HG03520 (cell line): ENCODE data around the gene KIF13A.
"Not testable (repeated sequence)": the region's sequence is repeated elsewhere in the genome, so short reads cannot be mapped to it uniquely, and the experiment has no call there.

ENCODE experiments used
- ATAC-seq: cut with Tn5 transposase; IDR thresholded peaks from one replicate; pipeline ENCODE4 v1.9.1; 2021; ENCODE audit warnings: mild to moderate bottlenecking, moderate library complexity; ENCODE audit not compliant: unreplicated experiment

Gene KIF13A

GRCh38 chr6:17856306-17856705, 131.1 kb downstream of the KIF13A start:
- no peak for ATAC-seq

- ATAC-seq, result no peak
Measured at GRCh38 chr6:17855381-17855780, 132.1 kb downstream of the KIF13A start.

GRCh38 chr6:17853533-17853932, 133.9 kb downstream of the KIF13A start:
- no peak for ATAC-seq

- ATAC-seq, result no peak
Measured at GRCh38 chr6:17851720-17852161, 135.7 kb downstream of the KIF13A start.

- ATAC-seq, result peak; percentile 64
Measured at GRCh38 chr6:17851001-17851719, 136.3 kb downstream of the KIF13A start.

- ATAC-seq, result no peak
Measured at GRCh38 chr6:17850281-17850680, 137.2 kb downstream of the KIF13A start.

GRCh38 chr6:17847203-17847760, 140.2 kb downstream of the KIF13A start:
- ATAC-seq, result no peak

- ATAC-seq, result no peak
Measured at GRCh38 chr6:17846762-17847161, 140.7 kb downstream of the KIF13A start.

- ATAC-seq, result no peak
Measured at GRCh38 chr6:17845598-17845997, 141.8 kb downstream of the KIF13A start.

- ATAC-seq, result not testable (repeated sequence)
Measured at GRCh38 chr6:17844967-17845366, 142.5 kb downstream of the KIF13A start.

GRCh38 chr6:17842934-17843821, 144.3 kb downstream of the KIF13A start:
- ATAC-seq, result no peak

GRCh38 chr6:17842014-17842776, 145.2 kb downstream of the KIF13A start:
- ATAC-seq, result no peak

GRCh38 chr6:17839513-17840223, 147.8 kb downstream of the KIF13A start:
- ATAC-seq, result no peak

GRCh38 chr6:17836293-17836692, 151.1 kb downstream of the KIF13A start:
- no peak for ATAC-seq

GRCh38 chr6:17835784-17836183, 151.7 kb downstream of the KIF13A start:
- no peak for ATAC-seq

GRCh38 chr6:17831135-17831534, 156.3 kb downstream of the KIF13A start:
- ATAC-seq, result no peak

- ATAC-seq, result no peak
Measured at GRCh38 chr6:17829905-17830304, 157.5 kb downstream of the KIF13A start.

- no peak for ATAC-seq
Measured at GRCh38 chr6:17828149-17828548, 159.3 kb downstream of the KIF13A start.

- no peak for ATAC-seq
Measured at GRCh38 chr6:17826301-17826700, 161.1 kb downstream of the KIF13A start.

- no peak for ATAC-seq
Measured at GRCh38 chr6:17820055-17820454, 167.4 kb downstream of the KIF13A start.
